Uterus (tissue), 4 donors: ENCODE data around the gene GRM5. TPM values are rescaled to one million over a fixed set of nuclear protein-coding genes. Genes with fewer than 3 reads are reported as not detected.

Experiments used
- DNase-seq, 2 donors: peaks; one replicate each; pipeline ENCODE4 v3.0.0-alpha.2; 2019 to 2020
- H3K27ac ChIP-seq, 2 donors: fragments of 200-600 bp; sonication (generic); 1 replicate in 1 of 2; 2 replicates in 1 of 2; pipeline ENCODE4 v1.5.1; 2016 to 2018
- H3K27me3 ChIP-seq, 2 donors: fragments of 200-600 bp; sonication (generic); one replicate each; pipeline ENCODE4 v1.5.1; 2018 to 2019; ENCODE audit warnings: control low read depth in 1 of 2
- H3K36me3 ChIP-seq, 2 donors: fragments of 200-600 bp; sonication (generic); one replicate each; pipeline ENCODE4 v1.5.1; 2019; ENCODE audit warnings: control low read depth in 1 of 2
- H3K4me1 ChIP-seq, 2 donors: fragments of 200-600 bp; sonication (generic); one replicate each; pipeline ENCODE4 v1.5.1; 2018 to 2019; ENCODE audit warnings: control low read depth in 1 of 2
- H3K4me3 ChIP-seq, 2 donors: fragments of 200-600 bp; sonication (generic); 1 replicate in 1 of 2; 2 replicates in 1 of 2; pipeline ENCODE4 v1.5.1; 2018 to 2019; ENCODE audit warnings: mild to moderate bottlenecking in 1 of 2
- H3K9me3 ChIP-seq, 2 donors: fragments of 200-600 bp; sonication (generic); one replicate each; pipeline ENCODE4 v1.5.1; 2019; ENCODE audit warnings: control low read depth in 1 of 2
- POLR2A ChIP-seq, 2 donors: fragments of 450-650 bp; IDR thresholded peaks; one replicate each; pipeline ENCODE4 v1.6.1; 2016; ENCODE audit warnings: antibody characterized with exemption in 2 of 2, mild to moderate bottlenecking in 1 of 2, moderate library complexity in 1 of 2
- intact Hi-C: fragments of 100-400 bp; cut with DNase I; formaldehyde crosslinking; loops from one replicate; pipeline ENCODE4 v1.15.1; 2023; ENCODE audit warnings: low total_unique reads
- total RNA-seq, 4 donors: library from RNA; depleted of rRNA in 3 of 4; stranded (reverse); fragments of >200 nt in 3 of 4; gene quantifications; one replicate each; pipeline versions ENCODE4 v1.1.0 to v1.2.4, GENCODE V29; 2014 to 2023
- TF ChIP-seq, protein P1 (sequence below), 4 experiments: fragments of 200-600 bp in 2 of 4; fragments of 450-650 bp in 2 of 4; sonication (generic) in 2 of 4; IDR thresholded peaks; one replicate each; pipeline ENCODE4 v1.5.1; 2016 to 2019; ENCODE audit warnings: antibody characterized with exemption in 4 of 4, mild to moderate bottlenecking in 2 of 4, moderate library complexity in 1 of 4
- donor health status: DM: yes; HTN: yes; CAD: no.

GRM5 gene
- total RNA-seq, 4 donors from 2014 or later: under 0.01 to 2.2 TPM; not detected in 2

DNA sequence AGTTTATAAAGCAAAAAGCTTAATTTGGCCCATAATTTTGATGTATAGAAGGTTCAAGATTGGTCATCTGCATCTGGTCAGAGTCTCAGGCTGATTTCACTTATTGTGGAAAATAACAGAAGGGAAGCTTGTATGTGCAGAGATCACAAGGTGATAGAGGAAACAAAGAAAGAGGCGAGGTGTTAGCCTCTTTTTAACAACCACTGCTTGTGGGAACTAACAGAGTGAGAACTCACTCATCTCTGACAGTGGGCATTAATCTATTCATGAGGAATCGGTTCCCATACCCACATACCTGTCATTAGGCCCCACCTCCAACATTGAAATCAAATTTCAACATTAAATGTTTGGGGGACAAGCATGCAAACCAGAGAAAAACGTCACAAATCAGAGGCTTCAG, 250.3 kb downstream of the GRM5 start:
- H3K9me3 ChIP-seq: no peaks in the 10 kb centered on the region
- DNase-seq: no peak
- no peaks in the 10 kb centered on the region for H3K4me1 ChIP-seq
- no peak for TF ChIP-seq POLR2A (IDR thresholded peaks at IDR 0.05)
- TF ChIP-seq, protein P1, sequence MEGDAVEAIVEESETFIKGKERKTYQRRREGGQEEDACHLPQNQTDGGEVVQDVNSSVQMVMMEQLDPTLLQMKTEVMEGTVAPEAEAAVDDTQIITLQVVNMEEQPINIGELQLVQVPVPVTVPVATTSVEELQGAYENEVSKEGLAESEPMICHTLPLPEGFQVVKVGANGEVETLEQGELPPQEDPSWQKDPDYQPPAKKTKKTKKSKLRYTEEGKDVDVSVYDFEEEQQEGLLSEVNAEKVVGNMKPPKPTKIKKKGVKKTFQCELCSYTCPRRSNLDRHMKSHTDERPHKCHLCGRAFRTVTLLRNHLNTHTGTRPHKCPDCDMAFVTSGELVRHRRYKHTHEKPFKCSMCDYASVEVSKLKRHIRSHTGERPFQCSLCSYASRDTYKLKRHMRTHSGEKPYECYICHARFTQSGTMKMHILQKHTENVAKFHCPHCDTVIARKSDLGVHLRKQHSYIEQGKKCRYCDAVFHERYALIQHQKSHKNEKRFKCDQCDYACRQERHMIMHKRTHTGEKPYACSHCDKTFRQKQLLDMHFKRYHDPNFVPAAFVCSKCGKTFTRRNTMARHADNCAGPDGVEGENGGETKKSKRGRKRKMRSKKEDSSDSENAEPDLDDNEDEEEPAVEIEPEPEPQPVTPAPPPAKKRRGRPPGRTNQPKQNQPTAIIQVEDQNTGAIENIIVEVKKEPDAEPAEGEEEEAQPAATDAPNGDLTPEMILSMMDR (IDR thresholded peaks at IDR 0.05): no peak
- H3K36me3 ChIP-seq: no peaks in the 10 kb centered on the region
- no peaks in the 10 kb centered on the region for H3K27me3 ChIP-seq
- intact Hi-C loops: no loop called here
- no peak overlapping the region for H3K4me3 ChIP-seq
- H3K27ac ChIP-seq: no peak overlapping the region

DNA sequence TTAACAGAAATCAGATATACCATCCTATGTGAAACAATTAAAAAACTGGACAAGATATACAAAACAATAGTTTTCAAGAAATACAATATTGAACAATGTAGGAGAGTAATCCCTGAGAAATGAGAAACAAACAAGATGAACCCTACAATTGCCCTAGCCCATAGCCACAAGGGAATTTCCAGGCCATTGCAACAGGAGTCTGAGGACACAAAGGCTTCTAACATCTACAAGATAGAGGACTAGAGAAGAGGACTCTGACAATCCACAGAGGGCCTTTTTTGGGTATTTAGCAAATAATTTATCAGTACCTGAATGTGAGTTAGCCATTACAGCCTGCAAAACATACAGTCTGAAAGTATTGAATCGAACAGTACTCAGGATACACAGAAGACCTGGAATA, 251.7 kb downstream of the GRM5 start:
- H3K4me3 ChIP-seq: no peak overlapping the region
- no peaks in the 10 kb centered on the region for H3K36me3 ChIP-seq
- TF ChIP-seq, protein P1 (IDR thresholded peaks at IDR 0.05): no peak
- TF ChIP-seq POLR2A (IDR thresholded peaks at IDR 0.05): no peak
- no peaks in the 10 kb centered on the region for H3K4me1 ChIP-seq
- no peak overlapping the region for H3K27ac ChIP-seq
- H3K9me3 ChIP-seq: no peaks in the 10 kb centered on the region
- no peaks in the 10 kb centered on the region for H3K27me3 ChIP-seq
- intact Hi-C loops: no loop called here
- no peak for DNase-seq

DNA sequence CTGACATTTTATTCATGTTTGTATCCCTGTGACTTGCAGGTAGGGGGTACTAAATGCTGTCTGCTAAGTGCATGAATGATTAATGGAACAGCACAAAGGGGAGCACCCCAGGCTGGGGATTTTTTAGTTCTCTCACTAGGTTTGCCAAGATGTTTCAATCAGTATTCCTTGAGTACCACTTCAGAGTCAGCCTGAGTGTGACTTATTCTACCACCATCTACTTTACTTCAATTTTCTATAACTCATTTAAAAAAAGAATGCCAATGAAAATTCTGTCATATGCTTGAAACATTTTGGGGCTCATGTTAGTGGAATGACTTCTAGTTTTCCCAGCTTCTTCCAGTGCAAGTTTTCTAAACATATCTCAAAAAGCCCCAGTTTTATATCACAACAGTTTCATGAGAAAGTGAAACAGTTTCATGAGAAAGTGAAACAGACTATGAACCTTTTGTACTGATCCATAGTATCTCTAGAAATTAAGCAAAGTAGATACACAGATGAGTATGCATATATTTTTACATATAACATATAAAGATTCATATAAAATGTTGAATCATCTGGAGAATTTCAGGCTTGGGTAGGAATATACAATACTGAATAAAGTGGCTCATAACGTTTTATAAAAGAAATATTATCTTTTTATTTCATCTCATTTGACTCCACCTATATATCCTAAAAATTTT, 252.4 kb downstream of the GRM5 start:
- DNase-seq: no peak
- H3K4me3 ChIP-seq: no peak overlapping the region
- H3K9me3 ChIP-seq: no peaks in the 10 kb centered on the region
- H3K27ac ChIP-seq: no peak overlapping the region
- intact Hi-C loops: no loop called here
- H3K4me1 ChIP-seq: no peaks in the 10 kb centered on the region
- TF ChIP-seq, protein P1 (IDR thresholded peaks at IDR 0.05): no peak
- TF ChIP-seq POLR2A (IDR thresholded peaks at IDR 0.05): no peak
- no peaks in the 10 kb centered on the region for H3K27me3 ChIP-seq
- no peaks in the 10 kb centered on the region for H3K36me3 ChIP-seq

DNA sequence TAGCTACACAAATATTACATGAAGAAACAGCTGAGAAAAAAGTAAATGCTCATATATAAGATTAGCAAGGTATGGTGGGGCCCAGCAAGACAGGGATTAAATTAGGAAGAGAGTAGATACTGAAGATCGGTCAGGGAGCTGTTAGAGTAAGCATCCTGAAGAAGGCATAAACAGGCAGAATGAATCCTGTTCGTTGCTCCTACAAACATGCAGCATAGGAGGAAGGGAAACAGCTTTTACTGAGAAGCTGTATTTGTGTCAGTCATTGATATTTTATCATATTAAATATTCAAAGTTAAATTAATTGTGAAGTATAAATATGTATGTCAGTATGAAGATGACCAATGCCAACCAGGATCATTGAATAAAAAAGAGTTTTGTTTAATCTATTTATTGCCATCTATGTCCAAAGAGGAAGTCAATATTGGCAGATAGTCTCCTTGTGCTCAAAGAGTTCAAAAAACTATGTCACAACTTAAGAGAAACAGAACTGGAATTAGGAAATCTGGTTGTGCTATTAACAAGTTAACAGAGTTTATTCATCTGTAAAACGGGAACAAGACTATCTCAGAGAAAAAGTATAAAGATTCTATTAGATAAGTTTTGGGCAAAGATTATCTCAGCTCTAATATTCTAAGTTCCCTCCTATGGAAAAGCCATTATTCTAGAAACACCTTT, 255.2 kb downstream of the GRM5 start:
- no peak for DNase-seq
- no peaks in the 10 kb centered on the region for H3K27me3 ChIP-seq
- no peak overlapping the region for H3K27ac ChIP-seq
- H3K4me1 ChIP-seq: no peaks in the 10 kb centered on the region
- intact Hi-C loops: no loop called here
- no peaks in the 10 kb centered on the region for H3K36me3 ChIP-seq
- H3K4me3 ChIP-seq: no peak overlapping the region
- H3K9me3 ChIP-seq: no peaks in the 10 kb centered on the region
- no peak for TF ChIP-seq POLR2A (IDR thresholded peaks at IDR 0.05)
- TF ChIP-seq, protein P1 (IDR thresholded peaks at IDR 0.05): no peak

DNA sequence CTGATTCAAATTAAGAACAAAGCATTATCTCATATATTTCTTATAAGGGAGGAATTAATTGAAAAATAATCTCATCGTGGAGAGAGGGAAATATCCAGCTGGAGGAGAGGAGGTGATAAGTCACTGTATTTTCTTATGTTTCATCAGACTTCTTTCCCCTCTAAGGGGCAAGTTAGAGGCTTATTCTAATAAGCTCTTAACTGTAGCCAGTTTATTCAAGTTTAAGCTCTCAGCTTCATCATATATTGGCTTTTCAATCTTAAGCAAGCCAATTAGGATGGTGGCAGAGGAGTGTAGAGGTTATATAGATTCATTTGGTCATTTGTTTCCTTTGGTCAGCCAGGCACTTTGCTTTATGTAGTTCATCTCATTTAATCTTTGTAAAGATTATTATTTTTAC, 256.7 kb downstream of the GRM5 start:
- H3K9me3 ChIP-seq: no peaks in the 10 kb centered on the region
- H3K36me3 ChIP-seq: no peaks in the 10 kb centered on the region
- H3K4me1 ChIP-seq: no peaks in the 10 kb centered on the region
- H3K27ac ChIP-seq: no peak overlapping the region
- DNase-seq: no peak
- H3K27me3 ChIP-seq: no peaks in the 10 kb centered on the region
- intact Hi-C loops: no loop called here
- no peak overlapping the region for H3K4me3 ChIP-seq
- TF ChIP-seq, protein P1 (IDR thresholded peaks at IDR 0.05): no peak
- TF ChIP-seq POLR2A (IDR thresholded peaks at IDR 0.05): no peak
